ENCODE measurements around the gene TTLL10.

- TF ChIP-seq CTCF (conservative IDR thresholded peaks at IDR 0.05 in 1 of 2, IDR thresholded peaks at IDR 0.05 in 1 of 2; ENCODE audit: extremely low read depth in 1 of 2, insufficient read depth in 1 of 2, low read depth in 1 of 2, low read length in 2 of 2) (no peak), EZH2 (IDR thresholded peaks at IDR 0.05; ENCODE audit: borderline replicate concordance, low read length) (no peak)
Observed at GRCh38 chr1:1215080-1215676, 41.5 kb downstream of the TTLL10 start.
